Measurements from ENCODE around the gene RAPGEFL1. TPM values are rescaled to one million over a fixed set of nuclear protein-coding genes. Genes with fewer than 3 reads are reported as not detected.
A peak's percentile ranks its signal among the peaks of the same experiment; 100 is the strongest.

Gene RAPGEFL1
- total and polyA plus RNA-seq, 2 donors (not counting 3 experiments of a cell fraction or from before 2014, with no cell fraction given): 8.6 to 11.8 TPM

- POLR2A ChIA-PET: interaction anchor here (1.1 kb wide), 1 partner anchor 70 kb away, joined by 3 read pairs; the partner anchor contains the start of gene CDC6
- H3K27me3 ChIP-seq (ENCODE audit: control insufficient read depth in 2 of 2, insufficient read depth in 2 of 2, low read length in 2 of 2): no peaks in the 10 kb centered on the region
- peak overlapping the region; percentile 75 for H3K27ac ChIP-seq (ENCODE audit: insufficient read depth, low read depth, low read length)
- dilution Hi-C loops (cut with MboI; ENCODE audit: extremely low pct_ligation_motif_present, low sequenced_read_pairs): no loop called here
- BruUV-seq (replicated peaks): no TSS peak
- peaks cover 2% of the 10 kb centered on the region for H3K4me1 ChIP-seq (ENCODE audit: control insufficient read depth, extremely low read depth, insufficient read depth, low read length)
- H3K4me3 ChIP-seq (replicated peaks in 1 of 3; ENCODE audit: insufficient read depth in 1 of 3, low read depth in 1 of 3, low read length in 3 of 3): no peak overlapping the region
- H3K9me1 ChIP-seq (replicated peaks; ENCODE audit: control insufficient read depth, extremely low read depth, insufficient read depth, low read length): no peaks in the 10 kb centered on the region
- DNase-seq (ENCODE audit: low read depth, low spot score) (no peak), FAIRE-seq (no peak)
- peak overlapping the region; percentile 87 for H3K4me2 ChIP-seq (ENCODE audit: insufficient read depth, low read length)
- intact Hi-C loops (cut with micrococcal nuclease): loop anchor here (2.0 to 5.0 kb wide), 2 partner anchors 15 to 129 kb away; no protein-coding TSS in a partner anchor
- H3K9me3 ChIP-seq (replicated peaks; ENCODE audit: control insufficient read depth, insufficient read depth, low read length): no peaks in the 10 kb centered on the region
- H3K9ac ChIP-seq (replicated peaks; ENCODE audit: extremely low read depth, insufficient read depth, low read length): no peak overlapping the region
- peak overlapping the region; percentile 70 for H2AFZ ChIP-seq (ENCODE audit: low read depth, low read length)
- CTCF ChIA-PET: interaction anchor here (0.5 to 2.8 kb wide), 16 partner anchors 9 to 238 kb away, joined by 3 to 23 read pairs (median 4); partner anchors contain the start of gene PSMD3
- H3K79me2 ChIP-seq (ENCODE audit: control insufficient read depth, insufficient read depth, low read length): peaks cover 24% of the 10 kb centered on the region
- no peak for TF ChIP-seq POLR2A (IDR thresholded peaks at IDR 0.05; ENCODE audit: low read depth, low read length)
- TF ChIP-seq MYC (IDR thresholded peaks at IDR 0.05; ENCODE audit: low read depth, low read length): no peak
- TF ChIP-seq JUN (IDR thresholded peaks at IDR 0.05; ENCODE audit: borderline replicate concordance, insufficient read depth, insufficient read length, low read depth): no peak
- TF ChIP-seq GATA2 (IDR thresholded peaks at IDR 0.05; ENCODE audit: insufficient read depth, insufficient read length, low read depth, low read length): no peak
- TF ChIP-seq, protein P1, sequence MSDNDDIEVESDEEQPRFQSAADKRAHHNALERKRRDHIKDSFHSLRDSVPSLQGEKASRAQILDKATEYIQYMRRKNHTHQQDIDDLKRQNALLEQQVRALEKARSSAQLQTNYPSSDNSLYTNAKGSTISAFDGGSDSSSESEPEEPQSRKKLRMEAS (IDR thresholded peaks at IDR 0.05; ENCODE audit: insufficient read depth, insufficient read length): no peak
- TF ChIP-seq CTCF (IDR thresholded peaks at IDR 0.05; ENCODE audit: extremely low read depth in 1 of 2, insufficient read depth in 1 of 2, low read depth in 1 of 2, low read length in 2 of 2): no peak
- TF ChIP-seq EZH2 (IDR thresholded peaks at IDR 0.05; ENCODE audit: borderline replicate concordance, low read depth, low read length, severe bottlenecking): no peak
- no peak for TF ChIP-seq FOS (IDR thresholded peaks at IDR 0.05; ENCODE audit: borderline replicate concordance, insufficient read depth, low read length)
- TF ChIP-seq POLR2AphosphoS5 (IDR thresholded peaks at IDR 0.05; ENCODE audit: insufficient read depth, low read depth, low read length): no peak
- no peaks in the 10 kb centered on the region for H3K36me3 ChIP-seq (ENCODE audit: control insufficient read depth in 2 of 2, extremely low read depth in 1 of 2, insufficient read depth in 2 of 2, low read length in 2 of 2)
- H4K20me1 ChIP-seq (replicated peaks; ENCODE audit: control insufficient read depth, extremely low read depth, insufficient read depth, low read length): no peaks in the 10 kb centered on the region
Observed at GRCh38 chr17:40218006-40218739, 40.9 kb downstream of the RAPGEFL1 start.

Measured in endothelial cell of umbilical vein (primary cell).